ENCODE measurements around the gene CT45A7. TPM values are rescaled to one million over a fixed set of nuclear protein-coding genes. Genes with fewer than 3 reads are reported as not detected.
"Not testable (repeated sequence)": the region's sequence is repeated elsewhere in the genome, so short reads cannot be mapped to it uniquely, and the experiment has no call there.

The CT45A7 gene
- not detected for total RNA-seq (2021; fragmentation: NEBNext Ultra II Directional; extraction: Animal tissue kit (Norgen Biotek cat#: 25700))
- long read RNA-seq, result 0 reads

GRCh38 chrX:135837180-135837579 lies at the start of gene CT45A7:
CT45A7 (minus strand) TSS chrX:135837280; CDS start chrX:135833533, 3,747 bp downstream.
- DNase-seq; H3K4me3 Mint-ChIP-seq; H3K27me3 Mint-ChIP-seq (ENCODE audit: insufficient read depth); H3K4me1 Mint-ChIP-seq (ENCODE audit: low read depth); H3K36me3 Mint-ChIP-seq (ENCODE audit: low read depth); H3K27ac Mint-ChIP-seq; H3K9me3 Mint-ChIP-seq: not testable (repeated sequence)

- H3K4me3 Mint-ChIP-seq; H3K4me1 Mint-ChIP-seq (ENCODE audit: low read depth); DNase-seq; H3K27ac Mint-ChIP-seq; H3K27me3 Mint-ChIP-seq (ENCODE audit: insufficient read depth); H3K36me3 Mint-ChIP-seq (ENCODE audit: low read depth); H3K9me3 Mint-ChIP-seq: not testable (repeated sequence)
Observed at GRCh38 chrX:135882741-135883140, 45.7 kb upstream of the CT45A7 start.

DNA sequence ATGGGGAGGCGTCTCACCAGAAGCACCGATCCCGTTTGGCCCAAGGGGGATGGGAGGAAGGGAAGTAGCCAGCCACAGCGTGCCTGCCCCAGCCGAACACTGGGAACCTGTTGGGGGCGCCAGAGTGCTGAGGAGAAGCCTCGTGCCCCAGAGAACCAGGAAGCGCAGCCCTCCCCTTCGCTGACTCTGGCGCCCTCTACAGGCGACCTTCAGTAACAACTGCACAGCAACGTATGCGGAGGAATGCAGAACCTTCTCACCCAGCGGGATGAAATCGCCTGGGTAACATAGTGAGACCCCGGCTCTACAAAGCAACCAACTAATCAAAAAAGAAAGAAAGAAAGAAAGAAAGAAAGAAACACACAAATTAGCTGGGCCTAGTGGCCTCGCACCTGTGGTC lies 34.6 kb upstream of the CT45A7 start, which contains the start of gene CT45A9:
Gene CT45A9, minus strand, starts transcription at position 101 of the 400 bp plus-strand sequence. CDS start 3,751 bp downstream, outside the sequence.
- not testable (repeated sequence) for H3K27me3 Mint-ChIP-seq (ENCODE audit: insufficient read depth); H3K9me3 Mint-ChIP-seq; H3K4me1 Mint-ChIP-seq (ENCODE audit: low read depth); DNase-seq; H3K4me3 Mint-ChIP-seq; H3K36me3 Mint-ChIP-seq (ENCODE audit: low read depth); H3K27ac Mint-ChIP-seq

DNA sequence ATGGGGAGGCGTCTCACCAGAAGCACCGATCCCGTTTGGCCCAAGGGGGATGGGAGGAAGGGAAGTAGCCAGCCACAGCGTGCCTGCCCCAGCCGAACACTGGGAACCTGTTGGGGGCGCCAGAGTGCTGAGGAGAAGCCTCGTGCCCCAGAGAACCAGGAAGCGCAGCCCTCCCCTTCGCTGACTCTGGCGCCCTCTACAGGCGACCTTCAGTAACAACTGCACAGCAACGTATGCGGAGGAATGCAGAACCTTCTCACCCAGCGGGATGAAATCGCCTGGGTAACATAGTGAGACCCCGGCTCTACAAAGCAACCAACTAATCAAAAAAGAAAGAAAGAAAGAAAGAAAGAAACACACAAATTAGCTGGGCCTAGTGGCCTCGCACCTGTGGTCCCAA lies 17.4 kb upstream of the CT45A7 start, which contains the start of gene CT45A8:
Gene CT45A8, minus strand, starts transcription at position 101 of the 400 bp plus-strand sequence. CDS start 3,755 bp downstream, outside the sequence.
- not testable (repeated sequence) for H3K9me3 Mint-ChIP-seq; H3K27me3 Mint-ChIP-seq (ENCODE audit: insufficient read depth); DNase-seq; H3K27ac Mint-ChIP-seq; H3K4me3 Mint-ChIP-seq; H3K36me3 Mint-ChIP-seq (ENCODE audit: low read depth); H3K4me1 Mint-ChIP-seq (ENCODE audit: low read depth)

DNA sequence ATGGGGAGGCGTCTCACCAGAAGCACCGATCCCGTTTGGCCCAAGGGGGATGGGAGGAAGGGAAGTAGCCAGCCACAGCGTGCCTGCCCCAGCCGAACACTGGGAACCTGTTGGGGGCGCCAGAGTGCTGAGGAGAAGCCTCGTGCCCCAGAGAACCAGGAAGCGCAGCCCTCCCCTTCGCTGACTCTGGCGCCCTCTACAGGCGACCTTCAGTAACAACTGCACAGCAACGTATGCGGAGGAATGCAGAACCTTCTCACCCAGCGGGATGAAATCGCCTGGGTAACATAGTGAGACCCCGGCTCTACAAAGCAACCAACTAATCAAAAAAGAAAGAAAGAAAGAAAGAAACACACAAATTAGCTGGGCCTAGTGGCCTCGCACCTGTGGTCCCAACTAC lies 17.2 kb downstream of the CT45A7 start, which contains the start of gene CT45A2:
Gene CT45A2, minus strand, starts transcription at position 101 of the 400 bp plus-strand sequence. CDS start 3,747 bp downstream, outside the sequence.
- H3K4me1 Mint-ChIP-seq (ENCODE audit: low read depth); H3K4me3 Mint-ChIP-seq; H3K27me3 Mint-ChIP-seq (ENCODE audit: insufficient read depth); H3K27ac Mint-ChIP-seq; DNase-seq; H3K9me3 Mint-ChIP-seq; H3K36me3 Mint-ChIP-seq (ENCODE audit: low read depth): not testable (repeated sequence)

GRCh38 chrX:135802687-135803086 lies 34.4 kb downstream of the CT45A7 start, which contains the start of gene CT45A6:
CT45A6 (minus strand) TSS chrX:135802787; CDS start chrX:135798993, 3,794 bp downstream.
- not testable (repeated sequence) for DNase-seq; H3K4me3 Mint-ChIP-seq; H3K27me3 Mint-ChIP-seq (ENCODE audit: insufficient read depth); H3K36me3 Mint-ChIP-seq (ENCODE audit: low read depth); H3K27ac Mint-ChIP-seq; H3K9me3 Mint-ChIP-seq; H3K4me1 Mint-ChIP-seq (ENCODE audit: low read depth)

DNA sequence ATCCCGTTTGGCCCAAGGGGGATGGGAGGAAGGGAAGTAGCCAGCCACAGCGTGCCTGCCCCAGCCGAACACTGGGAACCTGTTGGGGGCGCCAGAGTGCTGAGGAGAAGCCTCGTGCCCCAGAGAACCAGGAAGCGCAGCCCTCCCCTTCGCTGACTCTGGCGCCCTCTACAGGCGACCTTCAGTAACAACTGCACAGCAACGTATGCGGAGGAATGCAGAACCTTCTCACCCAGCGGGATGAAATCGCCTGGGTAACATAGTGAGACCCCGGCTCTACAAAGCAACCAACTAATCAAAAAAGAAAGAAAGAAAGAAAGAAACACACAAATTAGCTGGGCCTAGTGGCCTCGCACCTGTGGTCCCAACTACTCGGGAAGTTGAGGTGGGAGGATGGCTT lies 51.7 kb downstream of the CT45A7 start, which contains the start of gene CT45A5:
Gene CT45A5, minus strand, starts transcription at position 101 of the 400 bp plus-strand sequence. CDS start 3,774 bp downstream, outside the sequence.
- not testable (repeated sequence) for H3K4me3 Mint-ChIP-seq; H3K36me3 Mint-ChIP-seq (ENCODE audit: low read depth); H3K4me1 Mint-ChIP-seq (ENCODE audit: low read depth); H3K9me3 Mint-ChIP-seq; DNase-seq; H3K27ac Mint-ChIP-seq; H3K27me3 Mint-ChIP-seq (ENCODE audit: insufficient read depth)

Other genes with a start within 250 kb of the CT45A7 start
- gene CT45A1, start 123.6 kb downstream of the CT45A7 start, total RNA-seq (2021; fragmentation: NEBNext Ultra II Directional; extraction: Animal tissue kit (Norgen Biotek cat#: 25700)), result not detected
- not detected for gene CT45A3, start 69.1 kb downstream of the CT45A7 start, total RNA-seq (2021; fragmentation: NEBNext Ultra II Directional; extraction: Animal tissue kit (Norgen Biotek cat#: 25700))
- gene CT45A5, start 51.8 kb downstream of the CT45A7 start, total RNA-seq (2021; fragmentation: NEBNext Ultra II Directional; extraction: Animal tissue kit (Norgen Biotek cat#: 25700)), result not detected
- not detected for gene CT45A6, start 34.5 kb downstream of the CT45A7 start, total RNA-seq (2021; fragmentation: NEBNext Ultra II Directional; extraction: Animal tissue kit (Norgen Biotek cat#: 25700))
- not detected for gene CT45A2, start 17.3 kb downstream of the CT45A7 start, total RNA-seq (2021; fragmentation: NEBNext Ultra II Directional; extraction: Animal tissue kit (Norgen Biotek cat#: 25700))
- gene CT45A8, start 17.3 kb upstream of the CT45A7 start, total RNA-seq (2021; fragmentation: NEBNext Ultra II Directional; extraction: Animal tissue kit (Norgen Biotek cat#: 25700)), result not detected
- not detected for gene CT45A9, start 34.5 kb upstream of the CT45A7 start, total RNA-seq (2021; fragmentation: NEBNext Ultra II Directional; extraction: Animal tissue kit (Norgen Biotek cat#: 25700))
- gene CT45A10, start 56.2 kb upstream of the CT45A7 start, total RNA-seq (2021; fragmentation: NEBNext Ultra II Directional; extraction: Animal tissue kit (Norgen Biotek cat#: 25700)), result not detected
- not detected for gene SAGE1, start 56.4 kb upstream of the CT45A7 start, total RNA-seq (2021; fragmentation: NEBNext Ultra II Directional; extraction: Animal tissue kit (Norgen Biotek cat#: 25700))
- 10 to 100 TPM; 28.5 to 34.4 (median 31.5) TPM for gene MMGT1, start 136.7 kb upstream of the CT45A7 start, total RNA-seq (2021; fragmentation: NEBNext Ultra II Directional; extraction: Animal tissue kit (Norgen Biotek cat#: 25700))
- 10 to 100 TPM; 16.0 to 22.7 (median 18.6) TPM for gene SLC9A6, start 148.2 kb upstream of the CT45A7 start, total RNA-seq (2021; fragmentation: NEBNext Ultra II Directional; extraction: Animal tissue kit (Norgen Biotek cat#: 25700))